ENCODE results near the gene TASOR. TPM values are rescaled to one million over a fixed set of nuclear protein-coding genes. Genes with fewer than 3 reads are reported as not detected.

TASOR gene
- total RNA-seq, 1 donor from 2014 or later, result 65.9 TPM

DNA sequence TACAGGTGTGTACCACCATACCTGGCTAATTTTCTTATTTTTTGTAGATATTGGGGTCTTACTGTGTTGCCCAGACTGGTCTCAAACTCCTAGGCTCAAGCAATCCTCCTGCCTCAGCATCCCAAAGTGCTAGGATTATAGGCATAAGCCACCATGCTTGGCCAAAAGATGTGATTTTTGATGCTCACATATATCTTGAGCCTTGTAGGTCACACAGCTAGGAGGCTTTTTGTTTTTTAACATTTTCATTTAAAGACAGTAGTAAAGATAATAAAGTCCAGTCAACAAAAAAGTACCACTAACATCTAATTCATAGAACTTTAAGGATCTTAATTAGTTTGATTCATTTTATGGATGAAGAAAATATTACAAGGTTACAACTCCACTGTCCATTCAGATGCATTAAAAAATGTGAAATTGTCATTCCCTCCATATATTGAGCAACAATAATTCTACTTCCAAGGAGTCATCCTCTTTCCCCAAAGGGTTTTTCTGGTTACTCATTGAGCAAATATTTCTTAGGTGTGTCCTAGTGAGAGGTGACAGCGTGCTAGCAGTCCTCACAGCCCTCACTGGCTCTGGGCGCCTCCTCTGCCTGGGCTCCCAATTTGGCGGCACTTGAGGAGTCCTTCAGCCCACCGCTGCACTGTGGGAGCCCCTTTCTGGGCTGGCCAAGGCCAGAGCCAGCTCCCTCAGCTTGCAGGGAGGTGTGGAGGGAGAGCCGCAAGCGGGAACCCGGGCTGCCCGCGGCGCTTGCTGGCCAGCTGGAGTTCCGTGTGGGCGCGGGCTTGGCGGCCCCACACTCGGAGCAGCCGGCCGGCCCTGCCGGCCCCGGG, 8.3 kb upstream of the TASOR start:
- Mint-ChIP-seq H3K4me3 (ENCODE audit: unreplicated experiment) (no peak overlapping the region), H3K36me3 (ENCODE audit: unreplicated experiment) (no peaks in the 10 kb centered on the region), H3K27ac (ENCODE audit: unreplicated experiment) (no peak overlapping the region), H3K27me3 (ENCODE audit: unreplicated experiment) (peaks cover 10% of the 10 kb centered on the region), H3K4me1 (ENCODE audit: unreplicated experiment) (no peaks in the 10 kb centered on the region), H3K9me3 (ENCODE audit: unreplicated experiment) (no peaks in the 10 kb centered on the region)
- TF ChIP-seq, protein P1, sequence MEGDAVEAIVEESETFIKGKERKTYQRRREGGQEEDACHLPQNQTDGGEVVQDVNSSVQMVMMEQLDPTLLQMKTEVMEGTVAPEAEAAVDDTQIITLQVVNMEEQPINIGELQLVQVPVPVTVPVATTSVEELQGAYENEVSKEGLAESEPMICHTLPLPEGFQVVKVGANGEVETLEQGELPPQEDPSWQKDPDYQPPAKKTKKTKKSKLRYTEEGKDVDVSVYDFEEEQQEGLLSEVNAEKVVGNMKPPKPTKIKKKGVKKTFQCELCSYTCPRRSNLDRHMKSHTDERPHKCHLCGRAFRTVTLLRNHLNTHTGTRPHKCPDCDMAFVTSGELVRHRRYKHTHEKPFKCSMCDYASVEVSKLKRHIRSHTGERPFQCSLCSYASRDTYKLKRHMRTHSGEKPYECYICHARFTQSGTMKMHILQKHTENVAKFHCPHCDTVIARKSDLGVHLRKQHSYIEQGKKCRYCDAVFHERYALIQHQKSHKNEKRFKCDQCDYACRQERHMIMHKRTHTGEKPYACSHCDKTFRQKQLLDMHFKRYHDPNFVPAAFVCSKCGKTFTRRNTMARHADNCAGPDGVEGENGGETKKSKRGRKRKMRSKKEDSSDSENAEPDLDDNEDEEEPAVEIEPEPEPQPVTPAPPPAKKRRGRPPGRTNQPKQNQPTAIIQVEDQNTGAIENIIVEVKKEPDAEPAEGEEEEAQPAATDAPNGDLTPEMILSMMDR (IDR thresholded peaks at IDR 0.05), result no peak
- peak; percentile 81 for DNase-seq (ENCODE audit: extremely low spot score, unreplicated experiment)

DNA sequence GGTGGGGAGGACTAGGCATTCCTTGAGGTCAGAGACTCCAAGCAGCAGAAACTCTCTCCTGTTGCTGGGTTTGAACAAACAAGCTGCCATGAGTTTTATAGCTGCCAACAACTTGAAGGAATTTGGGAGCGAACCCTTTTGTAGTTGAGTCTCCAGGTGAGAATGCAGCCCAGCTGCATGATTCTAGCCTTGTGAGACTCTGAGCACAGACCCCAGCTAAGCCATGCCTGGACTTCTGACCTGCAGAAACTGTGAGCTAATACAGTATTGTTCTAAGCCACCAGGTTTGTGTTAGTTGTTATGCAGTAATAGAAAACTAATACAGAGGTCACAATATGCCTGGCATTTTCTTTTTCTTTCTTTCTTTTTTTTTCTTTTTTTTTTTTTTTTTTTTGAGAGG, 6.2 kb upstream of the TASOR start:
- Mint-ChIP-seq H3K27me3 (ENCODE audit: unreplicated experiment) (no peaks in the 10 kb centered on the region), H3K36me3 (ENCODE audit: unreplicated experiment) (peaks cover 2% of the 10 kb centered on the region), H3K4me1 (ENCODE audit: unreplicated experiment) (no peaks in the 10 kb centered on the region), H3K27ac (ENCODE audit: unreplicated experiment) (no peak overlapping the region), H3K4me3 (ENCODE audit: unreplicated experiment) (no peak overlapping the region), H3K9me3 (ENCODE audit: unreplicated experiment) (no peaks in the 10 kb centered on the region)
- no peak for DNase-seq (ENCODE audit: extremely low spot score, unreplicated experiment)
- TF ChIP-seq, protein P1 (IDR thresholded peaks at IDR 0.05), result no peak

DNA sequence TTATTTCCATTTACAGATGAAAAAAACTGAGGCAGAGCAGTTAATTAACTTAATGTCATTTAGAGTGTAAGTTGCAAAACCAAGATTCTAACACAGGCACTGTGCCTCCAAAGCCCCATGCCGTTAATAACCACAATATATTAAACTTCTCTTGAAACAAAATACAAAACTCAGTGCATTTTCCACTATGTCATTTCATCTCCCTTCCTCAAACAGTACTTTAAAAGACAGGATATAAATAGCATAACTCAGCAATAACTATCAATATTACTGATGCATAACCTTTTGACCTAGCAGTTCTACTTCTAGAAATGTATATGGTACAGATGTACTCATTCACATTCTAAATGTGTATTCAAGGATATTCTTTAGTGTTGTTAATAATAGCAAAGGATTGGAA, 5.1 kb upstream of the TASOR start:
- H3K27me3 Mint-ChIP-seq (ENCODE audit: unreplicated experiment), result no peaks in the 10 kb centered on the region
- TF ChIP-seq, protein P1 (IDR thresholded peaks at IDR 0.05), result no peak
- H3K36me3 Mint-ChIP-seq (ENCODE audit: unreplicated experiment), result peaks cover 2% of the 10 kb centered on the region
- no peak for DNase-seq (ENCODE audit: extremely low spot score, unreplicated experiment)
- no peak overlapping the region for H3K27ac Mint-ChIP-seq (ENCODE audit: unreplicated experiment)
- H3K4me1 Mint-ChIP-seq (ENCODE audit: unreplicated experiment), result no peaks in the 10 kb centered on the region
- H3K9me3 Mint-ChIP-seq (ENCODE audit: unreplicated experiment), result no peaks in the 10 kb centered on the region
- H3K4me3 Mint-ChIP-seq (ENCODE audit: unreplicated experiment), result no peak overlapping the region

DNA sequence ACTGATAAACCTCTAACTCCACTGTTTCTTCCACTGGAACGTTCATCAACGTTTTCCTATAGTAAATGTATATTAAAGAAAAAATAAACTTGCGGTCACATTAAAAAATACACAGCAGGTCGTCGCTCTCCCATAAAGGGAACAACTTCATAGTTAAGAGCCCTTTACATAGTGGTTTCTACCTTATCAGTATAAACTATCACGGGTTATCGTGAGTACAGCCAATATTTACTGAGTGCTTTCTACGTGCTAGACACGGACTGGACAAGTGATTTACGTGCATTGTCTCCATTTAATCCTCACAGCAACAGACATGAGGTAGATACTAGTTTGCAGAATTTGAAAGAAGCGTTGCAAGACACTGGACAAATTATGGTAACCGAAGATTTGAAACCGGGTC, 964 bp upstream of the TASOR start:
- Mint-ChIP-seq H3K4me1 (ENCODE audit: unreplicated experiment) (peaks cover 24% of the 10 kb centered on the region), H3K4me3 (ENCODE audit: unreplicated experiment) (peak overlapping the region; percentile 65), H3K9me3 (ENCODE audit: unreplicated experiment) (peaks cover 4% of the 10 kb centered on the region), H3K36me3 (ENCODE audit: unreplicated experiment) (peaks cover 14% of the 10 kb centered on the region), H3K27me3 (ENCODE audit: unreplicated experiment) (no peaks in the 10 kb centered on the region), H3K27ac (ENCODE audit: unreplicated experiment) (peak overlapping the region; percentile 41)
- TF ChIP-seq, protein P1 (IDR thresholded peaks at IDR 0.05), result no peak
- DNase-seq (ENCODE audit: extremely low spot score, unreplicated experiment), result no peak

DNA sequence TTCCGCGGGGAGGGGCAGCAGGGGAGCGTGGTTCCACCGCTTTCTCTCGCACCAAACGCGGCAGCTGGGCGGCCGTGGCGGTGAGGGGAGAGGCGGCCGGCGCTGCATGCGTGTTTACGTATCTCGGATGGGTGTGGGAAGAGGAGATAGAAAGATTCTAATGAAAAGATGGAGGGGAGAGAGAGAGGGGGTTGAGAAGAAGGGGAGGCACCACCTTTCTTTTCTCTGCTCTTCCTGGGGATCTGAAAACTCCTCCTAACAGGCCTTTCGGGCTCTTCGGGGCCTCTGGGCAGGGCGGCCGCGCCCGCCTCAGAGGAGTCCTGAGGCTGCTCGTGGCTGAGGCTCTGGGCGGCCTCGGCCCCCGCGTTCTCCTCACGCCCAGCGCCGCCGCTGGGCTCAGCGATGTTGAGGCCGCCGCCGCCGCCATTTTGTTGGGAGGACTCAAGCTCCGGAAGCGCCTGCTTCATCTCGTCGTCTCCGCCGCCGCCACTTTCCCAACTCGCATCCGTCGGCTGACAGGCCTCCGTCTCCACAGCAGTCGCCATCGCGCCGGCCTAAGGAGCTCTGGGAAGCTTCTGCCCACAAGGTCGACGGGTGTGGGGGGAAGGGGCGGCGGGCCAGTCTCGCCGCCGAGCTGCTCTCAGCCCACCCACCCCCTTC, 473 bp downstream of the TASOR start:
- peaks cover 31% of the 10 kb centered on the region for H3K4me1 Mint-ChIP-seq (ENCODE audit: unreplicated experiment)
- TF ChIP-seq, protein P1 (IDR thresholded peaks at IDR 0.05), result peak; percentile 15
- H3K27me3 Mint-ChIP-seq (ENCODE audit: unreplicated experiment), result no peaks in the 10 kb centered on the region
- peak; percentile 91 for DNase-seq (ENCODE audit: extremely low spot score, unreplicated experiment)
- peaks cover 4% of the 10 kb centered on the region for H3K9me3 Mint-ChIP-seq (ENCODE audit: unreplicated experiment)
- H3K27ac Mint-ChIP-seq (ENCODE audit: unreplicated experiment), result peak overlapping the region; percentile 97
- peak overlapping the region; percentile 94 for H3K4me3 Mint-ChIP-seq (ENCODE audit: unreplicated experiment)
- peaks cover 19% of the 10 kb centered on the region for H3K36me3 Mint-ChIP-seq (ENCODE audit: unreplicated experiment)
